Natural killer cell (primary cell): ENCODE results near the gene LDLRAD2. TPM values are rescaled to one million over a fixed set of nuclear protein-coding genes. Genes with fewer than 3 reads are reported as not detected.
A peak's percentile ranks its signal among the peaks of the same experiment; 100 is the strongest.

Source experiments
- ATAC-seq, 3 donors: fragments of 150-1000 bp in 2 of 3; fragments of 200-7000 bp in 1 of 3; cut with Tn5 transposase; 1 replicate in 1 of 3; 2 replicates in 2 of 3; pipeline ENCODE4 v1.10.0; 2021; ENCODE audit warnings: mild to moderate bottlenecking in 2 of 3, moderate library complexity in 2 of 3
- DNase-seq, 2 donors: peaks; one replicate each; pipeline versions ENCODE4 v3.0.0 to v3.0.0-alpha.2; 2013 to 2021; ENCODE audit warnings: mixed read lengths in 1 of 2
- H3K27ac ChIP-seq: one replicate; pipeline ENCODE4 v1.5.1; 2013; ENCODE audit warnings: mild to moderate bottlenecking, low read length
- H3K27me3 ChIP-seq: one replicate; pipeline ENCODE4 v1.6.1; 2013; ENCODE audit warnings: low read length; ENCODE audit not compliant: control insufficient read depth, insufficient read depth
- H3K36me3 ChIP-seq: one replicate; pipeline ENCODE4 v1.6.1; 2013; ENCODE audit warnings: low read length; ENCODE audit not compliant: control insufficient read depth, insufficient read depth
- H3K4me1 ChIP-seq: one replicate; pipeline ENCODE4 v1.6.1; 2013; ENCODE audit warnings: low read length; ENCODE audit not compliant: control insufficient read depth, insufficient read depth
- H3K4me3 ChIP-seq: one replicate; pipeline ENCODE4 v1.5.1; 2013; ENCODE audit warnings: low read length
- H3K9me3 ChIP-seq: one replicate; pipeline ENCODE4 v1.6.1; 2013; ENCODE audit warnings: low read length; ENCODE audit not compliant: control insufficient read depth, insufficient read depth
- H3K27ac Mint-ChIP-seq, 2 donors: one replicate each; pipeline ENCODE4 v1.8.0; 2022; ENCODE audit warnings: mild to moderate bottlenecking in 2 of 2, mixed read lengths in 2 of 2, moderate library complexity in 1 of 2
- H3K27me3 Mint-ChIP-seq, 2 donors: one replicate each; pipeline ENCODE4 v1.8.0; 2022; ENCODE audit warnings: low read depth in 2 of 2, mixed read lengths in 2 of 2
- H3K36me3 Mint-ChIP-seq: one replicate; pipeline ENCODE4 v1.8.0; 2022; ENCODE audit warnings: mixed read lengths
- H3K4me1 Mint-ChIP-seq, 2 donors: one replicate each; pipeline ENCODE4 v1.8.0; 2022; ENCODE audit warnings: mixed read lengths in 2 of 2
- H3K4me3 Mint-ChIP-seq: one replicate; pipeline ENCODE4 v1.8.0; 2022; ENCODE audit warnings: mild to moderate bottlenecking, moderate library complexity, mixed read lengths
- H3K9me3 Mint-ChIP-seq, 2 donors: one replicate each; pipeline ENCODE4 v1.8.0; 2022; ENCODE audit warnings: mixed read lengths in 2 of 2
- CTCF ChIP-seq: fragments of 200-600 bp; IDR thresholded peaks from one replicate; pipeline ENCODE4 v1.8.0; 2022; ENCODE audit warnings: antibody characterized with exemption
- WGBS: methylation state at CpG from one replicate; pipeline ENCODE4 v1.1.7; 2013; ENCODE audit warnings: missing lambda C conversion rate; ENCODE audit not compliant: insufficient coverage; 5-methylcytosine and 5-hydroxymethylcytosine counted together
- intact Hi-C: fragments of 100-400 bp; cut with micrococcal nuclease; formaldehyde crosslinking; loops from one replicate; pipeline ENCODE4 v1.14.2; 2022
- total RNA-seq, 4 donors: library from RNA; stranded (reverse); fragments of 120-200 nt in 1 of 4; gene quantifications; one replicate each; pipeline versions ENCODE4 v1.2.3 to v1.2.4, GENCODE V29; 2013 to 2022

LDLRAD2 gene
- total RNA-seq, 3 donors from 2014 or later (not counting 1 experiment from before 2014, with no cell fraction given), result 2.8 to 3.9 (median 3.6) TPM

GRCh38 chr1:21804536-21804935, 7.5 kb upstream of the LDLRAD2 start:
- Mint-ChIP-seq H3K4me1 (no peaks in the 10 kb centered on the region), H3K27me3 (peaks cover 0 to 3% of the 10 kb centered on the region in 2 donors), H3K27ac (no peak overlapping the region), H3K9me3 (no peaks in the 10 kb centered on the region), H3K36me3 (no peaks in the 10 kb centered on the region), H3K4me3 (no peak overlapping the region)
- Histone ChIP-seq H3K9me3 (no peaks in the 10 kb centered on the region), H3K4me1 (no peaks in the 10 kb centered on the region), H3K27ac (no peak overlapping the region), H3K36me3 (no peaks in the 10 kb centered on the region), H3K4me3 (no peak overlapping the region), H3K27me3 (no peaks in the 10 kb centered on the region)
- TF ChIP-seq CTCF, result no peak
- DNase-seq, result no peak
- ATAC-seq, result no peak
- intact Hi-C loops, result no loop called here
- WGBS, result 100% methylated on average over 1 of the region's 2 CpGs

- intact Hi-C loops, result no loop called here
- H3K27me3 ChIP-seq, result no peaks in the 10 kb centered on the region
Observed at GRCh38 chr1:21813542-21813941, 1.5 kb downstream of the LDLRAD2 start.

GRCh38 chr1:21814241-21814918, 2.3 kb downstream of the LDLRAD2 start:
- 15% methylated on average over 65 of the region's 65 CpGs for WGBS
- Mint-ChIP-seq H3K27me3 (peaks cover 0 to 3% of the 10 kb centered on the region in 2 donors), H3K27ac (peak overlapping the region in 1 of 2 donors; percentile 73), H3K4me3 (peak overlapping the region; percentile 63), H3K9me3 (no peaks in the 10 kb centered on the region), H3K4me1 (peaks cover 0 to 24% of the 10 kb centered on the region in 2 donors), H3K36me3 (no peaks in the 10 kb centered on the region)
- Histone ChIP-seq H3K27ac (peak overlapping the region; percentile 41), H3K4me1 (peaks cover 24% of the 10 kb centered on the region), H3K36me3 (no peaks in the 10 kb centered on the region), H3K4me3 (peak overlapping the region; percentile 14), H3K27me3 (no peaks in the 10 kb centered on the region), H3K9me3 (no peaks in the 10 kb centered on the region)
- ATAC-seq (peak; percentile 77 to 80 (median 79)), DNase-seq (peak; percentile 42 to 47)
- intact Hi-C loops, result no loop called here
- TF ChIP-seq CTCF, result peak; percentile 76

More at GRCh38 chr1:21813542-21813941, 1.5 kb downstream of the LDLRAD2 start:
- no peak overlapping the region for H3K4me3 ChIP-seq
- no peak overlapping the region for H3K27ac ChIP-seq
- H3K36me3 Mint-ChIP-seq, result no peaks in the 10 kb centered on the region
- no peaks in the 10 kb centered on the region for H3K9me3 Mint-ChIP-seq
- no peaks in the 10 kb centered on the region for H3K9me3 ChIP-seq
- H3K4me1 Mint-ChIP-seq, result peaks cover 0 to 19% of the 10 kb centered on the region in 2 donors
- ATAC-seq, result no peak
- TF ChIP-seq CTCF, result no peak
- no peak for DNase-seq
- no peaks in the 10 kb centered on the region for H3K36me3 ChIP-seq
- WGBS, result 88% methylated on average over 3 of the region's 3 CpGs
- no peak overlapping the region for H3K27ac Mint-ChIP-seq
- peaks cover 0 to 3% of the 10 kb centered on the region in 2 donors for H3K27me3 Mint-ChIP-seq
- peak overlapping the region; percentile 31 for H3K4me3 Mint-ChIP-seq
- H3K4me1 ChIP-seq, result peaks cover 24% of the 10 kb centered on the region
